Coronary artery (tissue), 2 donors: ENCODE data around the gene TRIM66.

ENCODE experiments used
- DNase-seq: peaks from one replicate; pipeline ENCODE4 v3.0.0-alpha.2; 2017; ENCODE audit warnings: low spot score
- H3K27ac ChIP-seq, 2 donors: fragments of 200-600 bp; sonication (generic); one replicate each; pipeline ENCODE4 v1.5.1; 2016 to 2019
- H3K4me3 ChIP-seq: fragments of 200-600 bp; sonication (generic); 2 replicates; pipeline ENCODE4 v1.5.1; 2016; ENCODE audit warnings: mild to moderate bottlenecking, moderate library complexity
- TF ChIP-seq, protein P1 (sequence below): fragments of 200-600 bp; sonication (generic); IDR thresholded peaks from one replicate; pipeline ENCODE4 v1.5.1; 2019; ENCODE audit warnings: antibody characterized with exemption

The TRIM66 gene

DNA sequence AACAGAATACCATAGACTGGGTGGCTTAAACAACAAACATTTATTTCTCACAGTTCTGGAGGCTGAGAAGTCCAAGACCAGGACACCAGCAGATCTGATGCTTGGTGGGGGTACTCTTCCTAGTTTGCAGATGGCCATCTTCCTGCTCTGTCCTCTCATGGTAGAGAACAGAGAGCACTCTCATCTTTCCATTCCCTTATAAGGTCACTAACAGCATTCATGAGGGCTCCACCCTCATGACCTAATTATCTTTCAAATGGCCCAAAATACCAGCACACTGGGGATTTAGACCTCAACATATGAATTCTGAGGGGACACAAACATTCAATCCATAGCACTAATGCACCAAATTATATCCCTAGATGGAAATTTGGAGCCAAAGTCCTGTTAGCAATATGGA lies 94.5 kb downstream of the TRIM66 start:
- TF ChIP-seq, protein P1, sequence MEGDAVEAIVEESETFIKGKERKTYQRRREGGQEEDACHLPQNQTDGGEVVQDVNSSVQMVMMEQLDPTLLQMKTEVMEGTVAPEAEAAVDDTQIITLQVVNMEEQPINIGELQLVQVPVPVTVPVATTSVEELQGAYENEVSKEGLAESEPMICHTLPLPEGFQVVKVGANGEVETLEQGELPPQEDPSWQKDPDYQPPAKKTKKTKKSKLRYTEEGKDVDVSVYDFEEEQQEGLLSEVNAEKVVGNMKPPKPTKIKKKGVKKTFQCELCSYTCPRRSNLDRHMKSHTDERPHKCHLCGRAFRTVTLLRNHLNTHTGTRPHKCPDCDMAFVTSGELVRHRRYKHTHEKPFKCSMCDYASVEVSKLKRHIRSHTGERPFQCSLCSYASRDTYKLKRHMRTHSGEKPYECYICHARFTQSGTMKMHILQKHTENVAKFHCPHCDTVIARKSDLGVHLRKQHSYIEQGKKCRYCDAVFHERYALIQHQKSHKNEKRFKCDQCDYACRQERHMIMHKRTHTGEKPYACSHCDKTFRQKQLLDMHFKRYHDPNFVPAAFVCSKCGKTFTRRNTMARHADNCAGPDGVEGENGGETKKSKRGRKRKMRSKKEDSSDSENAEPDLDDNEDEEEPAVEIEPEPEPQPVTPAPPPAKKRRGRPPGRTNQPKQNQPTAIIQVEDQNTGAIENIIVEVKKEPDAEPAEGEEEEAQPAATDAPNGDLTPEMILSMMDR = no peak
- H3K4me3 ChIP-seq = no peak overlapping the region
- H3K27ac ChIP-seq = no peak overlapping the region
- no peak for DNase-seq

DNA sequence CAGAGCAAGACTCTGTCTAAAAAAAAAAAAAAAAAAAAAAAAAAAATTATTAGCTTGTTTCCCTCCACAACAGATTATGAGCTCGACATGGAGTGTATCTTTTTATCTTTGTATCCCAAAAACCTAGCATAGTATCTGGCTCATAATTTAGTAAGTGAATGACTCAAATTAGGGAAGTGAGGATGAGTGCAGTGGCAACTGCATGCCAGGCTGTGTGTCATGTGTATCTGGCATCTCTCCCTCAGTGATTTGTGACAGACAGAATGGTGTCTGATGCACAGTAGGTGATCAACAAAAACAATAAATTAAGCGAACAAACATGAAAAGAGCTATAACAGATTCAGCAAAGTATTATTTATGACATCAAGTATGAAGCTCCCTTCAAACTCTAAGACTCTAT lies 95.7 kb downstream of the TRIM66 start:
- H3K4me3 ChIP-seq = no peak overlapping the region
- no peak for DNase-seq
- H3K27ac ChIP-seq = no peak overlapping the region
- TF ChIP-seq, protein P1 = no peak

DNA sequence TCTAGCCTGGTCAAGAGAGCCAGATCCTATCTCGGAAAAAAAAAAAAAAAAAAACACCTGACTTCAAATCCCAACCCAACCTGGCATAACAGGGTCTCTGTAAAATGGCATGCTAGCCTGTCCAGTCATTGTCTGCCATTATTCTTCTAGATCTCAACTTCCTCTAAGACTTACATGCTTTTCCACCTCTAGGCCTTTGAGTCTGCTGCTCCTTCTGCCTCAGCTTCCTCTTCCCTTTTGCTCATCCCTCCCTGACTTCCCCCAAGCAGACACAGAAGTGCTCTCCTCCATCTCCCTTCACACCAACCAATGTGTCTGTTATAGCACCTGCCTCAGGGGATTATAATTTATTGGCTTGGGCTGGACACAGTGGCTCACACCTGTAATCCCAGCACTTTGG lies 96.3 kb downstream of the TRIM66 start:
- no peak overlapping the region for H3K4me3 ChIP-seq
- TF ChIP-seq, protein P1 = no peak
- DNase-seq = no peak
- H3K27ac ChIP-seq = no peak overlapping the region

DNA sequence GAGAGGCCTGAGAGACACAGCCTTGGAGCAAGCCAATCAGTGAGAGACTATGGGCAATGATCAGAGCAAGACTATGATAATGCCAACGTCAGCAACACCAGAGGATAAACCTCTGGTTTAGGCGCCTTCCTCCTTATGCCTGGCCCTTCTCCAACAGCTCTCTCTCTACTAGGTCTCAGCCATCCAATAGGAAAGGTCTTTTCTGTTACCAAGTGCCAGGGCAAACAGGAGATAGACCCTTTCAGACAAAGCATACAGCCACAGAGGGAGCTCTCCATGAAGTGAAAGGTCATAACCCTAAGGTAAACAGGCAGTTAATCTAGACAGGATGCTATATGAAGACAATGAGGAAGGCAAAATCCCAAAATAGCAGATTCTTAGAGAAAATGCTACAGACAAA lies 98.0 kb downstream of the TRIM66 start:
- no peak for DNase-seq
- TF ChIP-seq, protein P1 = no peak
- no peak overlapping the region for H3K27ac ChIP-seq
- H3K4me3 ChIP-seq = no peak overlapping the region

DNA sequence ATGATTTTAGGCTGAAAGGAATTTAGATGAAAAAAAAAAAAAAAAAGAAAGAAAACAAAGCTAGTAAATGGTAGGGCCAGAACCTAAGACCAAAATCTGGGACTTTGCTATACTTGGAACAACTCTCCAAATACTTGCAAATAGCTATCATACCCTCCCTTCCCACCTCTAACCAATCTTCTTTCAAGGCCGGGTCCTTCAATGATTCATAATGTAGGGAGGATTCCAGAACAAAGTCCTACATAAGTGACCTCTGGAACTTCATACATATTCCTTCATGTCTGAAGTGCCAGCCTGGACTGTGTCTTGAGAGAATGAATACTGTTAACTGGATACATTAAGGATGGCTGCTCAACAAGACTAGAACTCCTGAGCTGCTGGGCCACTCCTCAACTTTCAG lies 98.4 kb downstream of the TRIM66 start:
- Histone ChIP-seq H3K27ac (no peak overlapping the region), H3K4me3 (no peak overlapping the region)
- no peak for DNase-seq
- TF ChIP-seq, protein P1 = no peak

DNA sequence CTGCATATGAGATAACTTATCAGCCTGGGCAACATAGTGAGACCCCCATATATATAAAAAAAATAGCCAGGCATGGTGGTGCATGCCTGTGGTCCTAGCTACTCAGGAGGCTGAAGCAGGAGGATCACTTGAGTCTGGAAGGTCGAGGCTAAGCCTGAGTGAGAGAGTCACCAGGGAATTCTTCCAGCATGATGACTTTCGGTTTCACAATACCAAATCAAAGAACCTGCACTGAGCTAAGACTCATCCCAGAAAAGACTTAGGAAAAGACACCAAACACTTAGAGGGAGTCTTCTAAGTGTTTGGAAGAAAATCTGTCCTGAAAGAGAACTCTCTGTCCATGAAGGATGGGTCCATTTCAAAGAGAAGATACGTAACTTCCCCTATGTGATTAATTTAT lies 101.2 kb downstream of the TRIM66 start:
- H3K4me3 ChIP-seq = no peak overlapping the region
- no peak for DNase-seq
- no peak overlapping the region for H3K27ac ChIP-seq
- TF ChIP-seq, protein P1 = no peak

DNA sequence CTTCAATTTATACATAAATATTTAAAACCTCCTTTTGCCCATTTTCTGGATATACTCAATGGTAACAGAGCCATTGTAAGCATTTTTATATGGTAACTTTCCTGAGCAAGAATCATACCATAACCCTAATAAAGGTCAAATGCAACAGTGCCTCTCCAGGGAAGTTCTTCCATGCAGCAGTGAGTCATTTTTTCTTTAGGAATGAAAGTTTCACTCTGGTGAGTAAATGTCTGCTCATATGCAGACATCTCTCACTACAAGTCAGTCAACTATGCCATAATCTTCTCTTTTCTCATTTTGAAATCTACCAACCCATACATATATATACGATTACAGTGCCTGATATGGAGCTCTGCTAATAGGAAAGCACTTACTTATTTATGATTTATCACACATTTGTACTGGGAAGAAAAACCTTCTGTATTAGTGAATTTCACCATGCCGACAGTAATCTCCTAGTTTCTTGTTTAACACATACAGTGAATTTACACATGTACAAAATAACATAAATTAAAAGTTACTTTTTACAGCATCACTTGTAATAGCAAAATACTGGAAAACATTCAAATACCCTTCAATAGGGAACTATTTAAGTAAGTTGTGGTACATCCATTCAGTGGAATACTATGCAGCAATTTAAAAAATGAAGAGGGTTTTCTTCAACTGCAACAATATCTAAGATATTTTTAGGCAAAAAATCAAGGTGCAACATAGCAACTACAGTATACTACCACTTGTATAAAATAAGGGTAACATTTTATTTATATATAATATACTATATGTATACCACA lies 104.5 kb downstream of the TRIM66 start:
- TF ChIP-seq, protein P1 = no peak
- Histone ChIP-seq H3K4me3 (no peak overlapping the region), H3K27ac (no peak overlapping the region)
- DNase-seq = no peak
